Breast epithelium (tissue), 4 donors: Measurements from ENCODE around the gene LTBP2. TPM values are rescaled to one million over a fixed set of nuclear protein-coding genes. Genes with fewer than 3 reads are reported as not detected.

Experiments used
- DNase-seq, 2 donors: peaks; one replicate each; pipeline ENCODE4 v3.0.0-alpha.2; 2019; ENCODE audit warnings: low spot score in 2 of 2
- H3K27ac ChIP-seq, 2 donors: fragments of 200-600 bp; sonication (generic) in 1 of 2; one replicate each; pipeline ENCODE4 v1.5.1; 2016 to 2019; ENCODE audit warnings: mild to moderate bottlenecking in 1 of 2
- H3K27me3 ChIP-seq, 2 donors: fragments of 200-600 bp; sonication (generic) in 1 of 2; one replicate each; pipeline versions ENCODE4 v1.5.1 to v1.6.0; 2017 to 2019; ENCODE audit warnings: control low read depth in 1 of 2, mild to moderate bottlenecking in 1 of 2
- H3K36me3 ChIP-seq: fragments of 200-600 bp; one replicate; pipeline ENCODE4 v1.5.1; 2019
- H3K4me1 ChIP-seq, 2 donors: fragments of 200-600 bp; sonication (generic); one replicate each; pipeline ENCODE4 v1.5.1; 2016 to 2019; ENCODE audit warnings: control low read depth in 1 of 2
- H3K4me3 ChIP-seq, 3 donors: fragments of 200-600 bp; sonication (generic); 1 replicate in 2 of 3; 2 replicates in 1 of 3; pipeline ENCODE4 v1.5.1; 2016 to 2019; ENCODE audit warnings: mild to moderate bottlenecking in 3 of 3, moderate library complexity in 2 of 3
- H3K9me3 ChIP-seq, 2 donors: fragments of 200-600 bp; sonication (generic) in 1 of 2; one replicate each; pipeline ENCODE4 v1.5.1; 2016 to 2019; ENCODE audit warnings: control low read depth in 1 of 2
- CTCF ChIP-seq, 3 donors: fragments of 450-650 bp; IDR thresholded peaks; one replicate each; pipeline ENCODE4 v1.5.1; 2016 to 2017; ENCODE audit warnings: antibody characterized with exemption in 3 of 3, mild to moderate bottlenecking in 3 of 3, moderate library complexity in 3 of 3
- POLR2A ChIP-seq: fragments of 450-650 bp; IDR thresholded peaks from one replicate; pipeline ENCODE4 v1.6.1; 2016; ENCODE audit warnings: antibody characterized with exemption, mild to moderate bottlenecking, moderate library complexity
- POLR2AphosphoS5 ChIP-seq, 3 donors: sonication (generic); formaldehyde crosslinking; IDR thresholded peaks; one replicate each; pipeline ENCODE4 v1.6.1; 2017; ENCODE audit warnings: antibody characterized with exemption in 3 of 3
- intact Hi-C: fragments of 100-400 bp; cut with DNase I; formaldehyde crosslinking; loops from one replicate; pipeline ENCODE4 v1.15.1; 2023; ENCODE audit warnings: low total_unique reads
- total RNA-seq, 3 donors: library from RNA; depleted of rRNA; stranded (reverse); fragments of >200 nt; gene quantifications; one replicate each; pipeline ENCODE4 v1.1.0, GENCODE V29; 2016

The LTBP2 gene
- total RNA-seq, 3 donors from 2014 or later, result 34.7 to 91.1 (median 79.0) TPM

GRCh38 chr14:74500417-74501134 is 111.5 kb downstream of the LTBP2 start:
- no peaks in the 10 kb centered on the region for H3K4me1 ChIP-seq
- no peaks in the 10 kb centered on the region for H3K9me3 ChIP-seq
- no peaks in the 10 kb centered on the region for H3K27me3 ChIP-seq
- H3K4me3 ChIP-seq, result no peak overlapping the region
- DNase-seq, result no peak
- H3K27ac ChIP-seq, result peak overlapping the region; percentile 9 to 52
- TF ChIP-seq POLR2A, result no peak
- TF ChIP-seq CTCF (IDR thresholded peaks at IDR 0.05), result no peak
- TF ChIP-seq POLR2AphosphoS5 (IDR thresholded peaks at IDR 0.05), result no peak
- intact Hi-C loops, result no loop called here
- H3K36me3 ChIP-seq, result no peaks in the 10 kb centered on the region

GRCh38 chr14:74495356-74495755 is 116.7 kb downstream of the LTBP2 start:
- DNase-seq, result no peak
- Histone ChIP-seq H3K9me3 (no peaks in the 10 kb centered on the region), H3K36me3 (no peaks in the 10 kb centered on the region), H3K27ac (no peak overlapping the region), H3K27me3 (no peaks in the 10 kb centered on the region), H3K4me3 (no peak overlapping the region), H3K4me1 (peaks cover 0 to 6% of the 10 kb centered on the region in 2 donors)
- no peak for TF ChIP-seq POLR2AphosphoS5 (IDR thresholded peaks at IDR 0.05)
- no peak for TF ChIP-seq POLR2A
- TF ChIP-seq CTCF (IDR thresholded peaks at IDR 0.05), result no peak
- intact Hi-C loops, result no loop called here

GRCh38 chr14:74493343-74494261 is 118.4 kb downstream of the LTBP2 start, which contains the start of gene ISCA2:
Gene ISCA2, plus strand, starts transcription at chr14:74493765. Its CDS starts 10 bp downstream, at chr14:74493775.
- no peaks in the 10 kb centered on the region for H3K36me3 ChIP-seq
- peak within 1 kb of the TSS; percentile 88 to 94 (median 92) for H3K4me3 ChIP-seq
- DNase-seq, result peak; percentile 100
- no peaks in the 10 kb centered on the region for H3K9me3 ChIP-seq
- H3K27me3 ChIP-seq, result no peaks in the 10 kb centered on the region
- TF ChIP-seq CTCF (IDR thresholded peaks at IDR 0.05) (peak in 2 of 3 donors; percentile 7 to 12), POLR2AphosphoS5 (IDR thresholded peaks at IDR 0.05) (peak in 2 of 3 donors; percentile 80 to 87), POLR2A (peak; percentile 75)
- intact Hi-C loops, result no loop called here
- peaks cover 0 to 13% of the 10 kb centered on the region in 2 donors for H3K4me1 ChIP-seq
- peak within 1 kb of the TSS; percentile 92 to 98 for H3K27ac ChIP-seq

GRCh38 chr14:74492776-74493342 is 119.2 kb downstream of the LTBP2 start, which contains the start of gene NPC2:
Gene NPC2, minus strand, starts transcription at chr14:74493305. Its CDS starts 31 bp downstream, at chr14:74493274.
- H3K27ac ChIP-seq, result peak within 1 kb of the TSS; percentile 92 to 98
- intact Hi-C loops, result no loop called here
- H3K4me3 ChIP-seq, result peak within 1 kb of the TSS; percentile 88 to 94 (median 92)
- DNase-seq, result no peak
- no peaks in the 10 kb centered on the region for H3K36me3 ChIP-seq
- no peaks in the 10 kb centered on the region for H3K9me3 ChIP-seq
- TF ChIP-seq CTCF (IDR thresholded peaks at IDR 0.05), result no peak
- TF ChIP-seq POLR2AphosphoS5 (IDR thresholded peaks at IDR 0.05), result peak; percentile 55 to 83 (median 68)
- peak; percentile 42 for TF ChIP-seq POLR2A
- no peaks in the 10 kb centered on the region for H3K27me3 ChIP-seq
- peaks cover 0 to 13% of the 10 kb centered on the region in 2 donors for H3K4me1 ChIP-seq
